Mucosa of rectum (tissue), 2 donors: ENCODE measurements around the gene LTBP2.

ENCODE experiments used
- H3K27ac ChIP-seq, 2 donors: one replicate each; pipeline ENCODE4 v1.7.0; 2013; ENCODE audit warnings: inconsistent platforms in 2 of 2, low read depth in 2 of 2, low read length in 2 of 2
- H3K27me3 ChIP-seq, 2 donors: one replicate each; pipeline ENCODE4 v1.7.0; 2013; ENCODE audit warnings: low read length in 2 of 2; ENCODE audit not compliant: control insufficient read depth in 2 of 2, insufficient read depth in 2 of 2
- H3K36me3 ChIP-seq, 2 donors: one replicate each; pipeline ENCODE4 v1.7.0; 2013; ENCODE audit warnings: low read length in 2 of 2; ENCODE audit not compliant: control insufficient read depth in 2 of 2, insufficient read depth in 2 of 2
- H3K4me1 ChIP-seq, 2 donors: one replicate each; pipeline ENCODE4 v1.7.0; 2013; ENCODE audit warnings: low read length in 2 of 2, mild to moderate bottlenecking in 1 of 2; ENCODE audit not compliant: control insufficient read depth in 2 of 2, insufficient read depth in 2 of 2
- H3K4me3 ChIP-seq, 2 donors: one replicate each; pipeline ENCODE4 v1.7.0; 2013; ENCODE audit warnings: low read length in 2 of 2
- H3K9ac ChIP-seq, 2 donors: one replicate each; pipeline ENCODE4 v1.7.0; 2013; ENCODE audit warnings: low read length in 2 of 2, low read depth in 1 of 2, mild to moderate bottlenecking in 1 of 2
- H3K9me3 ChIP-seq, 2 donors: one replicate each; pipeline ENCODE4 v1.7.0; 2013; ENCODE audit warnings: low read length in 2 of 2; ENCODE audit not compliant: control insufficient read depth in 2 of 2
- donor health status: healthy.
- donor health status: Normal muscosa, but diverticular disease.

LTBP2 gene

DNA sequence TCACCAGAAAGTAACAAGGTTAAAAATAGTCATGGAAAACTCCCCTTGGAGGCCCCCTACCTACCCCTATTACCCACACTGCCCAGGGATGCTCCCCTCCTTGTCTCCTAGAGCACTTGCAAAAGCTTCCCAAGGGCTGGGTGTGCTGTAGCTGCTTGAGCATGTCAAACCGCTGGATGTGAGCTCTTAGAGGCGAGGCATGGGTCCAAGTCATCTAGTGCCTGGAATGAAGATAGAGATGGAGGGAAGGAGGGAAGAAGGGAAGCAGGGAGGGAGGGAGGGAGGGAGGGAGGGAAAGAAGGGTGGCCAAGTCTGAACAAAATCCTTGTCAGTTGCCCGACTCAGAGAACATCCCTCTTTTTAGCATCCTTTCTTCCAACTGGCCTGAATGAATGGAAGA, 43.1 kb downstream of the LTBP2 start:
- Histone ChIP-seq H3K9ac (no peak overlapping the region), H3K36me3 (no peaks in the 10 kb centered on the region), H3K4me1 (peaks cover 10 to 14% of the 10 kb centered on the region in 2 donors), H3K4me3 (no peak overlapping the region), H3K27ac (no peak overlapping the region), H3K27me3 (no peaks in the 10 kb centered on the region), H3K9me3 (no peaks in the 10 kb centered on the region)

DNA sequence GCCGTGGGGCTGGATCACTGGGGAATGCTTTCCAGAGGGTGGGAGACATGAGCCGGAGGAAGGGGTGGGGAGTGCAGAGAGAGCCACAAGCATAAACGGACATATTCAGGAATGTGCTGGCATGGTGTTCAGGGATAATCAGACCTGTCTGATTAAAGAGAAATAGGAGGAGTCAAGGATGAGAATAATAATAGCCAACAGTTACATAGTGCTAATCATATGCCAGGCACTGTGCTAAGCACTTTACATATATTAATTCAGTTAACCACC, 43.7 kb downstream of the LTBP2 start:
- H3K27ac ChIP-seq = no peak overlapping the region
- H3K9ac ChIP-seq = no peak overlapping the region
- no peaks in the 10 kb centered on the region for H3K9me3 ChIP-seq
- peaks cover 9 to 11% of the 10 kb centered on the region in 2 donors for H3K4me1 ChIP-seq
- no peak overlapping the region for H3K4me3 ChIP-seq
- H3K27me3 ChIP-seq = no peaks in the 10 kb centered on the region
- no peaks in the 10 kb centered on the region for H3K36me3 ChIP-seq

DNA sequence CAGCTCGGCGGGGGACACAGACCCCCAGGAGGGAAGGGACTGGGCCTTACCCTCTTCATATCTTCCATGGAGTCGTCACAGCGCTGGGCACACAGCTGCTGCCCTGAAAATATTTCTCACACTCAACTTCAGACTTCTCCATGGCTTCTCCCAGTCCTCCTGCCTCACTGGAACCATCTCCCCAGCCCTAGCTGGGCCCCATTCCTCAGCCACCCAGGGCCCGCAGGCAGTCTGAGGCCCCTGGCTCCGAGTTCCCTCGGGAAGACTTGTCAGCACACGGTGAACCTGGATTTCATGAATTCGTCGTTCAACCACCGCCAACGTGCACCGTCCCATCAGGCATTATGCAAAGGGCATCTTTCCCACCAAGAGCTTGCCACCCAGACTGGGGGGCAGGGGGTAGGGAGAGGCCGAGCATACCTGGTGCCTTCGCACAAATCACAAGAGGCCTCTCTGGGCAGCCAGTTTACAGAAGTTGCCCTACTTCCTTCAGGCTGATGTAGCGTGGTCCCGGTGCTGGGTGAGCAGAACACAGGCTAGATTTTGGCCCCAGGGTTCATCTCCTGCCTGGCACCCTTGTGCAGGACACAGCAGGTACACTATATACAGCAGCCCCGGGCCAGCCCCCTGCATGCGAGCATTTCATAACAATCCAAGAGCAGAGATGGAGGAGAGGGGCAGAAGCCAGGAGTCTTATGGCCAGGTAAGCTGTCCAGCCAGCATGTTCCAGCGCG, 44.2 kb downstream of the LTBP2 start:
- Histone ChIP-seq H3K4me1 (peaks cover 4 to 9% of the 10 kb centered on the region in 2 donors), H3K27me3 (no peaks in the 10 kb centered on the region), H3K9ac (no peak overlapping the region), H3K36me3 (no peaks in the 10 kb centered on the region), H3K9me3 (no peaks in the 10 kb centered on the region), H3K27ac (no peak overlapping the region), H3K4me3 (no peak overlapping the region)

DNA sequence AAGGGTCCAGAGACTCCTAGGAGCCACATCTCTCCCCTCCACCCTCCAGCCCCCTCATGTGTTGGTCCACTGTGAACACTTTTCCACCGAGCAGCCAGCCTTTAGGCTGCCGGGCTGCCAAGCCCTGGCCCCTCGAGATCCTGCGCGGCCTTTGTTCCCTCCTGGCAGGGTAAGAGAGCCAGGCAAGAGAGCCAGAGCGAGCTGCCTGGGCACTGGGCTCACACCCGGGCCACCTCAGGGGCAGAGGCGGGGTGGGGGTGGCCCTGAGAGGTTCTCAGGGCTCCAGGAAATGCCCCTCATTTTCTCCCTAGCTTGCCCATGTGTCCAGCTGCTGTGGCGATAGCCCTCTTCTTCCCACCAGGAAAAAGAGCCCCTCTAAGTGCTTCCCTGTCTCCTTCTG, 44.8 kb downstream of the LTBP2 start:
- H3K4me1 ChIP-seq = peaks cover 0 to 9% of the 10 kb centered on the region in 2 donors
- H3K27ac ChIP-seq = no peak overlapping the region
- H3K9me3 ChIP-seq = no peaks in the 10 kb centered on the region
- no peaks in the 10 kb centered on the region for H3K27me3 ChIP-seq
- H3K9ac ChIP-seq = no peak overlapping the region
- H3K36me3 ChIP-seq = no peaks in the 10 kb centered on the region
- no peak overlapping the region for H3K4me3 ChIP-seq

DNA sequence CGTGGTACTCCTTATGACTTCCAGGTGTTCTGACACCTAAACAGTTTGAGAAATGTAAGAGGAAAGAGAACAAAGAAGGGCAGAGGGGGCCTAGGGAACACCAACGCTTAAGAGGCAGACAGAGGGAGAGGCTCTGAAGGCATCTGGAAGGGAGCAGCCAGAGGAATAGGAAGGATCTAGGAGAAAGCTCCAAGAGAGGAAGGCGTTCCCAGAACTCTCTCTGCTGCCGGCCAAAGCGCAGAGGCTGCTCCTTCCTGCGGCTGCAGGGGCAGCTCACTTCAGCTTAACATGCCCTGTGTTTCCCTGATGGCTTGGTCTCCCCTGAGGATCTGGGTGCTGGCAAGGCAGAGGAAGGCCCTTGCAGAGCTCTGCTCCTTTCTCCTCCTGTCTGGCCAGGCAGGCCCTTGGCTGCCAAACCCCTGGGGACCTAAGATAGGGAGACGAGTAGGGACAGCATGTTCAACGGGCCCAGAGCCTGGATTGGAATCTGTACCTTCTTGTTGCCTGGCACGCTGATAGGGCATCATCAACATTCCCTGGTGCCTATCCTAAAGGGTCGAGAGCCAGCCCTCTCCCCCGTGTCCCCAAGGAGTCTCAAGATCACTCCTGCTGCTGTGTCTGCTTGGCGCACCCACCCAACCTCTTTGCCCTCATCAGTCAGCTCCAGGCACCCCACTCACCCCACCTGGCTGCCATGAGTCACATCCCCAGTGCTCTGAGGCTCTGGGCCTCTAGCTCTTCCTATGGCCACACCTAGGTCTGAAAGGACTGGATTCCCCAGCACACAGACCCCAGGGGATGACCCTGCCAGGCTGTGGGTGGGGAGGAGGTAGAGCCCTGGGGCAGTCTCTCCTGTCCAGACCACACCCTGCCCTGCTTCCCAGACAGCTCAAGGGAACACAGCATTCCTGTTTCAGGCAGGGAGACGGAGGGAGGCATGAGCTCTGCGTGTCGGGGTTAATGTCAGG, 45.6 kb downstream of the LTBP2 start:
- no peak overlapping the region for H3K27ac ChIP-seq
- no peak overlapping the region for H3K9ac ChIP-seq
- no peaks in the 10 kb centered on the region for H3K36me3 ChIP-seq
- no peak overlapping the region for H3K4me3 ChIP-seq
- peaks cover 0 to 9% of the 10 kb centered on the region in 2 donors for H3K4me1 ChIP-seq
- no peaks in the 10 kb centered on the region for H3K9me3 ChIP-seq
- H3K27me3 ChIP-seq = no peaks in the 10 kb centered on the region

DNA sequence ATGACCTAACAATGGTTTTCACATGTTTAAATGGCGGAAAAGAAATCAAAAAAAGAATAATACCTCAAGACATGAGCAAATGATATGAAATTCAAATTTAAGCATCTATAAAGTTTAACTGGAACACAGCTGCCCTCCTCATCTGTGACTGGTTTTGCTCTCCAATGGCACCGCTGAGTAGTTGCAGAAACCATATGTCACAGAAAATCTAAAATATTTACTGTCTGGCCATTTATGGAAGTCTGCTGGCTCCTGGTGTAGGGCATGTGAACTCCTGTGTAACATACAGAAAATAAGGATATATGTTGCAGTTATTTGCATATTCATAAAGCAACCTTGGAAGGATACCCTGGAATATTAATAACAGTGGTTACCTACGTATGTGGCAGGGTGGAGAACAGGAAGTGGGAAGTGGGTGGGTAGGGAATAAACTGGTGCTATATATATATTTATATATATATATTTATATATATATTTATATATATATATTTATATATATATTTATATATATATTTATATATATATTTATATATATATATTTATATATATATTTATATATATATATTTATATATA, 48.4 kb downstream of the LTBP2 start:
- H3K27me3 ChIP-seq = no peaks in the 10 kb centered on the region
- H3K9ac ChIP-seq = no peak overlapping the region
- no peaks in the 10 kb centered on the region for H3K9me3 ChIP-seq
- H3K4me1 ChIP-seq = peaks cover 0 to 3% of the 10 kb centered on the region in 2 donors
- no peak overlapping the region for H3K27ac ChIP-seq
- H3K4me3 ChIP-seq = no peak overlapping the region
- H3K36me3 ChIP-seq = no peaks in the 10 kb centered on the region

DNA sequence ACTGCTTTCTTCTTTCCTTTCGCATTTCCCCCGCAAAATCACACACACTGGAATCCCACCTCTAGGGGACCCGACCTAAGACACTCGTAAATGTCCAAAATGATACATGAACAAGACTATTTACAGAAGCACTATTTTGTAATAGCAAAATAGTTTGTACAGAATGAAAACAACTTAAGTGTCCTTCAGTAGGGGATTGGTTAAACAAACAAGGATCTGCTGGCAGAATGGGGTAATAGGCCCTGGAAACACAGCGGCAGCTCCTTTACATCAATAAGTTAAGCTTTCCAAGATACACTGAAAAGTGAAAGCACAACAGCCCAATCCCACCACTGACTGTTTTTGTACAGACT, 48.8 kb downstream of the LTBP2 start:
- peaks cover 0 to 3% of the 10 kb centered on the region in 2 donors for H3K4me1 ChIP-seq
- no peaks in the 10 kb centered on the region for H3K9me3 ChIP-seq
- H3K36me3 ChIP-seq = no peaks in the 10 kb centered on the region
- H3K4me3 ChIP-seq = no peak overlapping the region
- H3K27ac ChIP-seq = no peak overlapping the region
- no peaks in the 10 kb centered on the region for H3K27me3 ChIP-seq
- no peak overlapping the region for H3K9ac ChIP-seq

DNA sequence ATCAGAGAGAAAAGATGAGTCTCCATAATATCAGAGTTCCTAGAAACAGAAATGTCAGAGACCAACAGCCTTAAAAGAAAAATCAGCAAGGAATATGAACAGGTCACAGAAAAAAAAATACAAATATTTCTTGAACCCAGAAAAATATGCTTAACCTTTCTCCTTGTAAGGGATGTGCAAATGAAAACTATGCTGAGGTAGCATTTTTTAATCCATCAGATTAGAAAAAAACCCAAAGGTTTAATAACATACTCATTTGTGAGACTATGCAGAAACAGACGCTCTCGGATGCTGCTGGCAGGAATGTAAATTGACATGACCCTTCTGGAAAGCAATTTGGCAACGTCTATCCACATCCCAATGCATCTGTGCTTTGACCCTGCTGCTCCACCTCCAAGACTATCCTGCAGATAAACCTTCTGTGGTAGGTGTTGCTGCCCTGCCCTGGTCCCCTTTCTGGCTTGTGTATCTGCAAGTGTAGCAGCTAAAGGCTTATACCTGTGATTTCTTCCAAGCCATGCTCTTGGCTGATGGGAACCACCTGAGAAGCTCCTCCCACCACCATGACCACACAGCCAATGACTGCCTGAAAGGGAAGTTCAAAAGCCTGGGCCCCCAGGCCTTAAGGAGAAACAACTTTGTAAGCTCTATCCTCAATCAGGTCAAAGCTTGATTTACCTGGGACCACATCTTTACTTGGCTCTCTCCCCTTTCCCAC, 49.4 kb downstream of the LTBP2 start:
- Histone ChIP-seq H3K4me1 (peaks cover 0 to 3% of the 10 kb centered on the region in 2 donors), H3K36me3 (no peaks in the 10 kb centered on the region), H3K9me3 (no peaks in the 10 kb centered on the region), H3K4me3 (no peak overlapping the region), H3K27ac (no peak overlapping the region), H3K9ac (no peak overlapping the region), H3K27me3 (no peaks in the 10 kb centered on the region)

DNA sequence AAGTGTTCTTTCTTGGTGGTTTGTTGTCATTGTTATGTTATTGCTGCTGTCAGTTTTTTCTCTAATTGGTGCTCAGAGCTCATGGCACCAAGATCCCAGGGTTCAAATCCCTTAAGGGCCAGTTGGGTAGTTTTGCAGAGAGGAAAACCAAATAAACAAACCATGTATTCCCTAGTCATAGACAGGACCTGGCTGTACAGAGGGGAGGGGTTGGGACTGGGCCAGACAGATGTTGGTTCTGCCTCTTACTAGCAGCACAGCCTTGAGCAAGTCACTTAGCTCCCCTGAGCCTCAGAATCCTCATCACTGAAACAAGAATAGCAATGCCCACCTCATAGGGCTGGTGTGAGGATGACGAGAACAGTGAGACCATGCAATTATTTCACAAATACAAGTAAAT, 53.4 kb downstream of the LTBP2 start:
- no peak overlapping the region for H3K9ac ChIP-seq
- H3K36me3 ChIP-seq = no peaks in the 10 kb centered on the region
- H3K4me1 ChIP-seq = no peaks in the 10 kb centered on the region
- no peaks in the 10 kb centered on the region for H3K9me3 ChIP-seq
- no peaks in the 10 kb centered on the region for H3K27me3 ChIP-seq
- no peak overlapping the region for H3K4me3 ChIP-seq
- H3K27ac ChIP-seq = no peak overlapping the region

DNA sequence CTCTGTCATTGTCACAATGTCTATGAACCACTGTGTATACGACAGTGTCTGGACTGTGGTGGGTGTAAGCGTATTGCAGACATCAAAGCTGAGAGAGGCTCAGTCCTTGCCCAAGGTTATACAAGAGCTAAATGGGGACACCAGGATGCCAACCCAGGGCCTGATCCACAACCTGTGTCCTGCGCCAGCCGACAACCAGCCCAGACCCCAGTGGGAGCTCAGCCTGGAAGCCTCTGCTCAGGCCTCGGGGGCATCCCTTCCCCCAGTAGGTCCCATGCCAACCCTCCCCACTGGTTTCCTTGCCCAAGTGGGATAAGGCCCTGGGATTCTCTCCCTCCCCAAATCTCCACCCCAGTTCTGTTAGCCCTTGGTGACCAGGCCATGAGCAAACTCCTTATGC, 54.3 kb downstream of the LTBP2 start:
- H3K4me1 ChIP-seq = no peaks in the 10 kb centered on the region
- no peaks in the 10 kb centered on the region for H3K9me3 ChIP-seq
- no peak overlapping the region for H3K9ac ChIP-seq
- H3K27ac ChIP-seq = no peak overlapping the region
- H3K4me3 ChIP-seq = no peak overlapping the region
- no peaks in the 10 kb centered on the region for H3K27me3 ChIP-seq
- H3K36me3 ChIP-seq = no peaks in the 10 kb centered on the region
